Mammary epithelial cell (primary cell): ENCODE results near the gene SLC27A1.

Experiments
- EZH2 ChIP-seq: IDR thresholded peaks from 2 replicates; pipeline ENCODE4 v1.6.1; 2012; ENCODE audit warnings: low read length, inconsistent platforms, borderline replicate concordance
- TF ChIP-seq, protein P1 (sequence below), 2 donors: IDR thresholded peaks in 1 of 2; conservative IDR thresholded peaks in 1 of 2; 2 replicates each; pipeline ENCODE4 v1.5.1; 2011 to 2012; ENCODE audit warnings: inconsistent platforms in 2 of 2, low read length in 2 of 2, mild to moderate bottlenecking in 2 of 2, control low read depth in 1 of 2, low read depth in 1 of 2; ENCODE audit not compliant: insufficient read depth in 1 of 2; ENCODE audit errors: extremely low read depth in 1 of 2

- TF ChIP-seq, protein P1, sequence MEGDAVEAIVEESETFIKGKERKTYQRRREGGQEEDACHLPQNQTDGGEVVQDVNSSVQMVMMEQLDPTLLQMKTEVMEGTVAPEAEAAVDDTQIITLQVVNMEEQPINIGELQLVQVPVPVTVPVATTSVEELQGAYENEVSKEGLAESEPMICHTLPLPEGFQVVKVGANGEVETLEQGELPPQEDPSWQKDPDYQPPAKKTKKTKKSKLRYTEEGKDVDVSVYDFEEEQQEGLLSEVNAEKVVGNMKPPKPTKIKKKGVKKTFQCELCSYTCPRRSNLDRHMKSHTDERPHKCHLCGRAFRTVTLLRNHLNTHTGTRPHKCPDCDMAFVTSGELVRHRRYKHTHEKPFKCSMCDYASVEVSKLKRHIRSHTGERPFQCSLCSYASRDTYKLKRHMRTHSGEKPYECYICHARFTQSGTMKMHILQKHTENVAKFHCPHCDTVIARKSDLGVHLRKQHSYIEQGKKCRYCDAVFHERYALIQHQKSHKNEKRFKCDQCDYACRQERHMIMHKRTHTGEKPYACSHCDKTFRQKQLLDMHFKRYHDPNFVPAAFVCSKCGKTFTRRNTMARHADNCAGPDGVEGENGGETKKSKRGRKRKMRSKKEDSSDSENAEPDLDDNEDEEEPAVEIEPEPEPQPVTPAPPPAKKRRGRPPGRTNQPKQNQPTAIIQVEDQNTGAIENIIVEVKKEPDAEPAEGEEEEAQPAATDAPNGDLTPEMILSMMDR (conservative IDR thresholded peaks at IDR 0.05 in 1 of 2, IDR thresholded peaks at IDR 0.05 in 1 of 2; ENCODE audit: extremely low read depth in 1 of 2, insufficient read depth in 1 of 2, low read depth in 1 of 2, low read length in 2 of 2), result no peak
- TF ChIP-seq EZH2, result no peak
Measured at GRCh38 chr19:17515408-17516149, 45.3 kb downstream of the SLC27A1 start.
